Skin epidermis (tissue), 12 donors: Measurements from ENCODE around the gene MAP2K6.
A peak's percentile ranks its signal among the peaks of the same experiment; 100 is the strongest.
"Not testable (repeated sequence)": the region's sequence is repeated elsewhere in the genome, so short reads cannot be mapped to it uniquely, and the experiment has no call there.

Experiments
- H3K27ac ChIP-seq, 21 experiments: fragments of 200-600 bp; sonication (generic) in 11 of 21; one replicate each; pipeline ENCODE4 v1.5.0; 2020; ENCODE audit warnings: mild to moderate bottlenecking in 3 of 21, inconsistent platforms in 2 of 21, moderate library complexity in 2 of 21
- H3K4me3 ChIP-seq, 7 experiments: fragments of 200-600 bp; sonication (generic) in 2 of 7; one replicate each; pipeline ENCODE4 v1.5.0; 2020; ENCODE audit warnings: inconsistent platforms in 2 of 7, mild to moderate bottlenecking in 2 of 7, moderate library complexity in 1 of 7

The MAP2K6 gene

GRCh38 chr17:69479756-69480155, 65.3 kb downstream of the MAP2K6 start:
- not testable (repeated sequence) for H3K27ac ChIP-seq, H3K4me3 ChIP-seq

DNA sequence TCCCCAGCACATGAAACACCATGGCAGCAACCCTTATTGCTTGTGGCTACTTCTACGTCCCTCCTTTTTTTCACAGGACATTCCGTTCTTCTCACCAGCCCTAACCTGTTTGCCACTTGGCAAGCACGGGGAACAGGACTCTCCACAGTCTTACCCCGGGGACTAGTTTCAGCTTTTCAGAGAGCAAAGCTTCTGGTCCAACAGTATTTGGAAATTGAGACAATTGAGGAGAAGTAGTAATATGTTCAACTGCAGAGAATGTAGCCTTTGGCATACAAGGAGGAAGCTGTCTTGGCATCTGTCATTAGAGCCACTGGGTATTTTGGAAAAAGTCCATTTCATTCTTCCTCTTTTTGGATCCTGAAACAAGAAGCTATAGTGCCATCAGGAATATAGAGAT, 65.7 kb downstream of the MAP2K6 start:
- H3K27ac ChIP-seq: no peak overlapping the region

DNA sequence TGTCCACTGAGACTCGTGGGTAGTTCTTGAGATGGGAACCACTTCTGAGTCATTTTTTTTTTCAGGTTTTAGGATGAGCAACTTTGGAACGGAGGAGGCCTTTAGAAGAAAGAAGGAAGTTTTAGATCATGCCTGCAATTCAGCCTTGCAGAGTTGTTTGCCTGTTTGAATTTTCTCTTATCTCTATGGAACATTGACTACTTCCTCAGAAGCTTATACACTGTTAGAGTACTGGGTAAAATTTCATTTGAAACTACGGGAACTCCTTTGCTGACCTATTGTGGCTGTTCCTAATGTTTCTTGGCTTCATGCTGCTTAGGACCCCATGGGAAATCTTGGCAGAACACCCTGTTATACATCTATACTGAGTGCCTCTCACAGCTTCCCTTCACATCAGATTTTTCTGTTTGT, 70.8 kb downstream of the MAP2K6 start:
- Histone ChIP-seq H3K27ac (no peak overlapping the region), H3K4me3 (no peak overlapping the region)

More for the DNA sequence above, 65.7 kb downstream of the MAP2K6 start:
- H3K4me3 ChIP-seq: no peak overlapping the region

DNA sequence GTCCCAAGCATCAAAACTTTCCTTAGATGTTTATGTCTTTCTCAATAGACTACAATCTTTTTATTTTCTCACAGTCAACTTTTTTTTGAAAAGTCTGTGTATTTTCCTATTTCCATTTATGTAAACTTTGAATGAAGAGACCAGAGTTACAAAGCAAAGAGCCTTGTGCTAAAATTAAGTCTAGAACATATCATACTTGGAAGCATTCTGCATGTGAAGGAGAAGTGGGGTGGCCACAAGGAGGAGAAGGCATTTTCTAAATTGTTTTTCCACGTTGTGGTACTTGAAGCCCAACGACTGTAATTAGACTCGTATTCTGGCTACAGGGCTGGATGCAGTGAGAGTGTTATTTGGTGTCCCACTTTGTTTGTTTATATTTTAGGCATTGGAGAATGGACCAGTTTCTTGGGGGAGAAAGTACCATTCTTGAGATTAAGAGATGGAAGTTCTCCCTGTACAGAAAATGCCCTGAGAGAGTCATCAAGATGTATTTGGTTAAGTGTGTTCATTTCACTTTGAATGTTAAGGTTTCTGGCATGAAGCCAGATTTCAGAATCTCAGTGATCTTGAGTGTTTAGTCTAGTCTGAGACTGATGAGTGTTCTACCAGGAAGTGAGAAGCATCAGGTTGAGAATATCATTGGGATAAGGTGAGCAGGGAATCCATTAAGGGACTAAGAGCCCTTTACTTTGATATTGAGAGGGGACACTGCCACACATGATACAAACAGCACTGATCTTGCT, 71.6 kb downstream of the MAP2K6 start:
- H3K27ac ChIP-seq: no peak overlapping the region

DNA sequence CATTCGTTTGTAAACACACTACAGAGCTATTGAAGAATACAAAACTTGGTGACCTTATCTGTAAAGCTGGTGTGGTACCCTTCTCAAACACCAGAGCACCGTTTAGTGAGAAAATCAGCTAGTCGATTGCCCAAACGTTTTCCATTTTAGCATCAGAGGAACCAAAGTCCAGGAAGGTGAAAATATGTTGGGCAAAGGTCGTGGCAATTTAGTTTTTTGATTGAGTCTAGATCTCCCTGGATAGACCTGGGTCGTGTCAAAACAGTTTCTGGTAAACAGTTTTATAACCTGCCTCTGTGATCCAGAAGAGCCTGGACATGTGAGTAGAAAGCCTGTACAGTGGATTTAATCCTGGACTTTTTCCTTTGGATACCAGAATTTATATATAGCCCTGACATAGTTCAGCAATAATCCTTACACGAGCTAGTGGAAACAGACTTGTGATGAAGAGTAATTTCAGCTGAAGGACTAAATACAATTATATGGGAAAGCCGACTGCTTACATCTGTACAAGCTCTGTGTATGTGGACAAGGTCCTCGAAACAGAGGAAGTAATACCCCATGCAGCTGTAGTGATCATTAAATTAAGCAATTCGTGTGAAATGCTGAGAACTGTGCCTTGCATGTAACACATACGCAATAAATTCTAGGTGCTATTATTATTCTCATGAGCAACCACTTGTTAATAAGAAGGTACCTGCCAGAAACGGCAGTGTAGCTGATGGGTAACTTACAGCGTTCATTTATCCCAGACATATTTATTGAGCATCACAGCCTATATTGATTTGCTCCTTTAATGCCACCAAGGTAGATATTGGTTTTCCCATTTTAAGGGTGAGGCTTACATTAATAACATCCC, 72.5 kb downstream of the MAP2K6 start:
- no peak overlapping the region for H3K27ac ChIP-seq
- no peak overlapping the region for H3K4me3 ChIP-seq

More for the DNA sequence above, 71.6 kb downstream of the MAP2K6 start:
- no peak overlapping the region for H3K4me3 ChIP-seq

GRCh38 chr17:69489313-69489712, 74.8 kb downstream of the MAP2K6 start:
- H3K27ac ChIP-seq: no peak overlapping the region
- H3K4me3 ChIP-seq: no peak overlapping the region

- H3K4me3 ChIP-seq: no peak overlapping the region
- no peak overlapping the region for H3K27ac ChIP-seq
These were observed 78.0 kb downstream of the MAP2K6 start for GRCh38 chr17:69492410-69493071.

- Histone ChIP-seq H3K4me3 (no peak overlapping the region), H3K27ac (no peak overlapping the region)
These were observed 81.3 kb downstream of the MAP2K6 start for GRCh38 chr17:69495787-69496186.

DNA sequence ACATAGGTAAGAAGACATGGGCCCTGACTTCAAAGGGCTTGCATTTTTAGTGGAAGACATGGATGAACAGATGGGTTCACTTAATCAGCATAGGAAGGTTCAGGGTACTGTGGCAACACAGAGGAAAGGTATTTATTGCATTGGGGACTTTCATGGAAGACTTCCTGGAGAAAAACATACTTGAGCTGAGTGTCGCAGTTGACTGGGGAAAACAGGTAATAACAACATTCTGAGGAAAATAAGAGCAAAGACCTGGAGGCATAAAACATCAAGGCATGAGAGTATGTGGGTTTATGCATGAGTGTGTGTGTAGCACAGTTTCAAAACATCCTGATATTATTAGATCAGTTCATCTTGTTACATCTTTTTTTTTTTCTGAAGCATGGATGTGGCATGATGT, 82.7 kb downstream of the MAP2K6 start:
- H3K4me3 ChIP-seq: no peak overlapping the region
- no peak overlapping the region for H3K27ac ChIP-seq

GRCh38 chr17:69499318-69499717, 84.8 kb downstream of the MAP2K6 start:
- H3K4me3 ChIP-seq: no peak overlapping the region
- H3K27ac ChIP-seq: no peak overlapping the region

DNA sequence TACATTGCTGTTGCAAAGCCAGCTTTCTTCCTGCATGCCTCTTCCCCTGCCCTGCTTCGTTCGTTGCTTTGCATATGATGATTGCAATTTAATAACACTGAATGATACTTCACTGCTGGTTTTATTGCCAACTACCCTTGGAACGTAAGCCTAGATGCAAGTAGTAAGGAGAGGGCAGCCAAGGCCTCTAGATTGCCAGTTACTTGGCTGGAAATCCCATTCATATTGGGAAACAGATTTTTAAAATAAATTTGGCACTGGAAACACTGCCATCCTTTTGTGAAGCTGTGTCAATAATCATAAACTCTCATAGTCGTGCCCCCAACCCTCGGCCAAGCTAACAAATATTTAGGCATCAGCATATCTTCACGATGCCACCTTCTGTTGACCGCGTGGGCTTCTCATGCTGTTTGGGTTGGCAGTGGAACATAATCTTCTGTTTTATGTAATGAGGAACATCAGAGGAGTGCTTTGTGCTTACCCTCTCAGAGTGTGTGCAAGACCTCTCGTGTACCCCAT, 86.5 kb downstream of the MAP2K6 start:
- peak overlapping the region in 3 of 21 experiments; percentile 3 to 34 (median 8) for H3K27ac ChIP-seq
- H3K4me3 ChIP-seq: no peak overlapping the region

GRCh38 chr17:69501591-69502468, 87.3 kb downstream of the MAP2K6 start:
- H3K27ac ChIP-seq: peak overlapping the region in 7 of 21 experiments; percentile 1 to 62 (median 10)
- H3K4me3 ChIP-seq: peak overlapping the region in 3 of 7 experiments; percentile 9 to 10 (median 9)

GRCh38 chr17:69503711-69504110, 89.2 kb downstream of the MAP2K6 start:
- H3K4me3 ChIP-seq: no peak overlapping the region
- no peak overlapping the region for H3K27ac ChIP-seq

- no peak overlapping the region for H3K27ac ChIP-seq
- H3K4me3 ChIP-seq: no peak overlapping the region
These were observed 91.2 kb downstream of the MAP2K6 start for GRCh38 chr17:69505740-69506139.

DNA sequence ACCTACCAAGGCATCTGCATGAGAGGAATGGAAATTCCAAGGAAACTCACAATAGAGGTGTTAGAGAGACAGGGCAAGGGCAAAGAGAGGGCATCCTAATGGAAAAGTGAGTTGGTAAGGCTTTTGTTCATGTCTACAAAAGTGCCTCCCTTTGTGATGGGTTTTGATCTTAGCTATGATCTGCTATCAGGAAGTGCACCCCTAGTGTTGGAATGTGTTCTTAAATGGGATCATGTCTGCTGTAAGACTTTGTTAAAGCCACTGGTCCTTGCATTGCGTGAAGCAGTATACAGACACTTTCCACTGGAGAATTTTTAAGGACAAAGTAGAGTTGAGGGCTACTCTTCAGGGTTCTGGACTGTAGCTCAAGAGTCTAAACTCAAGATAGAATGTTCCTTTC, 92.0 kb downstream of the MAP2K6 start:
- H3K4me3 ChIP-seq: no peak overlapping the region
- H3K27ac ChIP-seq: no peak overlapping the region

GRCh38 chr17:69508814-69509213, 94.3 kb downstream of the MAP2K6 start:
- H3K27ac ChIP-seq: no peak overlapping the region
- H3K4me3 ChIP-seq: no peak overlapping the region

GRCh38 chr17:69511250-69511649, 96.8 kb downstream of the MAP2K6 start:
- H3K27ac ChIP-seq: no peak overlapping the region
- H3K4me3 ChIP-seq: no peak overlapping the region

GRCh38 chr17:69512946-69513345, 98.4 kb downstream of the MAP2K6 start:
- Histone ChIP-seq H3K27ac (no peak overlapping the region), H3K4me3 (no peak overlapping the region)

GRCh38 chr17:69516225-69516624, 101.7 kb downstream of the MAP2K6 start:
- no peak overlapping the region for H3K4me3 ChIP-seq
- no peak overlapping the region for H3K27ac ChIP-seq
